ENCODE results near the gene HBM. TPM values are rescaled to one million over a fixed set of nuclear protein-coding genes. Genes with fewer than 3 reads are reported as not detected.
A peak's percentile ranks its signal among the peaks of the same experiment; 100 is the strongest.
"Not testable (repeated sequence)": the region's sequence is repeated elsewhere in the genome, so short reads cannot be mapped to it uniquely, and the experiment has no call there.

The HBM gene
- total RNA-seq, 1 experiment from 2014 or later: not detected

DNA sequence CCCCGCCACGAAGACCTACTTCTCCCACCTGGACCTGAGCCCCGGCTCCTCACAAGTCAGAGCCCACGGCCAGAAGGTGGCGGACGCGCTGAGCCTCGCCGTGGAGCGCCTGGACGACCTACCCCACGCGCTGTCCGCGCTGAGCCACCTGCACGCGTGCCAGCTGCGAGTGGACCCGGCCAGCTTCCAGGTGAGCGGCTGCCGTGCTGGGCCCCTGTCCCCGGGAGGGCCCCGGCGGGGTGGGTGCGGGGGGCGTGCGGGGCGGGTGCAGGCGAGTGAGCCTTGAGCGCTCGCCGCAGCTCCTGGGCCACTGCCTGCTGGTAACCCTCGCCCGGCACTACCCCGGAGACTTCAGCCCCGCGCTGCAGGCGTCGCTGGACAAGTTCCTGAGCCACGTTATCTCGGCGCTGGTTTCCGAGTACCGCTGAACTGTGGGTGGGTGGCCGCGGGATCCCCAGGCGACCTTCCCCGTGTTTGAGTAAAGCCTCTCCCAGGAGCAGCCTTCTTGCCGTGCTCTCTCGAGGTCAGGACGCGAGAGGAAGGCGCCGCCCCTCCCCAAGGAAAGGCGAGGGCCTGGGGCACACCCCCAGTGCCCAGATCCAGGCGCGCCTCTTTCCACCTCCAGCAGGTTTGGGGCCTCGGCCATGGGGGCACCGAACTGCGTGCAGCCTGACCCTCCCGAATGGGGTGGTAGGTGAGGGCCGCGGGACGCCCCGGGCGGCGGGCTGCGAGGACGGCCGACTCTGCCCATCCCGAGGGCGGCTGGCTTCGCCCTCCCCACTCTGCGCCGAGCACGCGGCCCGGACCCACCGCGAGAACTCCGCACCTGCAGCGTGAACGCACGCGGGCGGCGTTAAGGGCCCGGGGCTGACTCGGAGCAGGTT lies 15.1 kb downstream of the HBM start:
- Histone ChIP-seq H3K27me3 (no peaks in the 10 kb centered on the region), H3K4me3 (no peak overlapping the region), H3K27ac (no peak overlapping the region), H3K4me1 (no peaks in the 10 kb centered on the region), H3K36me3 (0 out of 2 replicates have a peak, but pooled peaks cover 6% of the 10 kb centered on the region), H3K9me3 (replicated peaks) (no peaks in the 10 kb centered on the region)
- peak in 1 of 2 experiments; percentile 34 for DNase-seq

DNA sequence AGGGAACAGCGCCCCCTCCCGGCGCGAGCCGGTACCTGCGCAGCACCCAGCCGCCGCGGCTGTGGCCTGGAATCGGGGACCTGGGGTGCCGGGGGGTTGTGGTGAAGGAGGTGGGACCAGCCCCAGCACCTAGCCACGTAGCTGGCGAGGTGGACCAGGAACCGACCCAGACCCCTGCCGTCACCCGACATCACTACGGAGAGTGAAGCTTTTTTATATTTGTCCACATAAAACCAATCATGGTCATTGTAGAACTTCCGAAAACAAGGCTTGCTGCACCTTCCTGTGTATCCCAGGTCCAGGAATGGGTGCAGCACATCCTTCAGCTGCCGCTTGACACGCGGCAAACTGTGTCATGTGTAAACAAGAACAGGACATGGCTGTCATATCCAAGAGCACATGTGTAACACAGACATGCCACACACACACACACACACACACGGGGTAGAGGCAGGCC lies 15.8 kb downstream of the HBM start:
- 0 out of 2 replicates have a peak, but pooled peaks cover 6% of the 10 kb centered on the region for H3K36me3 ChIP-seq
- H3K27ac ChIP-seq: no peak overlapping the region
- no peak overlapping the region for H3K4me3 ChIP-seq
- no peaks in the 10 kb centered on the region for H3K4me1 ChIP-seq
- no peak for DNase-seq
- no peaks in the 10 kb centered on the region for H3K27me3 ChIP-seq
- no peaks in the 10 kb centered on the region for H3K9me3 ChIP-seq (replicated peaks)

DNA sequence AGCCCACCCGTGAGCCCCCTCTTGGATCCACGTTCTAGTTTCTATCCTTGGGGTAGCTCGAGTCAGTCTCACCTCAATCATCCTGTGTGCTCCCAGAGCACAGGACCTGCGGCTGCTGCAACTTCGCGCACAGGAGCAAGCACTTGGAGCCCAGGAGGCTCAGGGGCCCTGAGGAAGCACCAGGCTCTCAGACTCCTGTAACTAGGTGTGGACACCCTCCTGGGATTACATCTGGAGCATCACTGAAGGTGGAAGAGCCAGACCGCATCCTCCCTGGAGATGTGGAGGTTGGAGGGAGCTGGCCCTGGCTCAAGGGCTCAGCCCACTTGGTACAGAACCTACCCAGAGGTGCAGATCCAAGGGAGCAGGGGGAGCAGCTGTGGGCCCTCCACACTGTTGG lies 17.2 kb downstream of the HBM start:
- H3K4me3 ChIP-seq: no peak overlapping the region
- H3K27ac ChIP-seq: no peak overlapping the region
- H3K9me3 ChIP-seq (replicated peaks): no peaks in the 10 kb centered on the region
- H3K4me1 ChIP-seq: no peaks in the 10 kb centered on the region
- no peak for DNase-seq
- H3K36me3 ChIP-seq: peaks cover 15% of the 10 kb centered on the region
- no peaks in the 10 kb centered on the region for H3K27me3 ChIP-seq

DNA sequence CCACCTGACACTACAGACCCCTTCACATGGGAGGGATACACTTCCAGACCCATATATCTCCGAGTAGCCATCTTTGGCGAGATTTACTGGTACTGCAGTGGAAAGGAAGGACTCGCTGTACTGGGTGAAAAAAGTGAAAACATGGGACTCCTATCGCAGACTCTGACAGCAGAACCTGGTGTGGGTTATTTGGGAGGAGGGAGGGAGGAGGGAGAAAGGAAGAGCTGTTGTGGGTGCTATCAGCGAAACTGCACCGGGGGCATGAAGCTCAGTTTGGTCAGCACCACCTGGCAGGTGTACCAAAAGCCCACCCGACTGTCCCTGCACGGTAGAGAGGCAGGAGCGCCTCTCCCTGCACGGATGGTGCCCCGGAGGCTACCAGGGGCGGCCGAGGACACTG lies 19.4 kb downstream of the HBM start:
- Histone ChIP-seq H3K27ac (no peak overlapping the region), H3K4me3 (no peak overlapping the region), H3K4me1 (no peaks in the 10 kb centered on the region), H3K27me3 (no peaks in the 10 kb centered on the region), H3K9me3 (replicated peaks) (no peaks in the 10 kb centered on the region), H3K36me3 (peaks cover 33% of the 10 kb centered on the region)
- DNase-seq: no peak

DNA sequence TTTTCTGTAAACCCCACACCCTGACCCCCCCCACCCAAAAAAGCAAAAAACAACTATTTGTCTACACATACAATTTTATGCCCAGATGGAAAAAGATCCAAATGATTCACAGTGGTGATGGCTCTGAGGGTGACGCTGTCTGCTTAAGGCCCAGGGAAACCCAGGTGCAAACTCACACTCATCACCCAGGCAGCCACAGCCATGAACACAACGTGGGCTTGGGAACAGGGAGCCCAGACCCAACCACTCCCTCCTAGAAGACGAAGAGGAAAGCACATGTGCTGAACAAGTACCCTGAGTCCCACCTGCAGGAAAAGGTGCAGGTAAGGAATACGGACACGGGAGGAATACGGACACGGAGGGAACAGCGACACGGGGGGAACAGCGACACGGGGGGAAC lies 19.9 kb downstream of the HBM start:
- DNase-seq: no peak
- Histone ChIP-seq H3K36me3 (peaks cover 38% of the 10 kb centered on the region), H3K27ac (no peak overlapping the region), H3K4me1 (no peaks in the 10 kb centered on the region), H3K27me3 (no peaks in the 10 kb centered on the region), H3K4me3 (no peak overlapping the region), H3K9me3 (replicated peaks) (no peaks in the 10 kb centered on the region)

DNA sequence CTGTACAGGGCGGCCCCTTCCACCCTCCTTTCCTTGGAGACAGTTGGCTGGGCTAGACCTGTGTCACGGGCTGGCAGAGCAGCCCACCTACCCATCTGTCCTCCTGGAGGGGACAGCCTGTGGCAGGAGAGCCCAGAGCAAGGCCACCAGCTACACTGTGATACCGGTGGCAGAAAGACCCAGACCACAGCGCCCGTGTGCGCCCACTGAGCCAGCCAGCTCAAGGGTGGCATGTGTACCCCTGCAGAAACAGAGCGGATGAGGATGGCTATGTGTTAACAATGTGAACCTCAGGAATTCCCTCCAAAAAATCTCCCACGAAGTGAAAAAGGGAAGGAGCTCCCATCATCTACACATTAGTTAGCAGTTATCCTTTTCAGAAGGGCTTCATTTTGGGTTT lies 21.6 kb downstream of the HBM start:
- Histone ChIP-seq H3K4me1 (no peaks in the 10 kb centered on the region), H3K9me3 (replicated peaks) (no peaks in the 10 kb centered on the region), H3K27ac (no peak overlapping the region), H3K36me3 (peaks cover 50% of the 10 kb centered on the region), H3K4me3 (no peak overlapping the region), H3K27me3 (no peaks in the 10 kb centered on the region)
- no peak for DNase-seq

DNA sequence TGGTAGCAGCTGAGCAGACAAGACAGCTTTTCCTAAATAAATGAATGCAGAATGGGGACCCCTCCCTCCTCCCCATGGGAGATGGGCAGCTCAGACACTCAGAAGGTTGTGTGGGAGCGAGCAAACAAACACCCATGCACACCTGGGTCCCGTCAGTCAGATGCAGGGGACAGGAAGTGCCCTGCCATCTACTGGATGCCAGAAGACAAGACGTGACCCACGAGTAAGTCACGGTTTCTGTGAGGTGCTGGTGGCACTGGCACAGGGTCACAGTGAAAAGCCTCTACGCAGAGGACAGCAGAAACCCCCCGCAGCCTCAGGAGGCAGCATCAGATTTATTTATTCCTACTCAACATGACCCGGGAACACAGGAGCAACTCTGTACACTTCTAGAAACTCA lies 22.9 kb downstream of the HBM start:
- peak; percentile 19 to 30 for DNase-seq
- Histone ChIP-seq H3K27ac (no peak overlapping the region), H3K27me3 (no peaks in the 10 kb centered on the region), H3K4me3 (no peak overlapping the region), H3K36me3 (peaks cover 61% of the 10 kb centered on the region), H3K9me3 (replicated peaks) (no peaks in the 10 kb centered on the region), H3K4me1 (no peaks in the 10 kb centered on the region)

DNA sequence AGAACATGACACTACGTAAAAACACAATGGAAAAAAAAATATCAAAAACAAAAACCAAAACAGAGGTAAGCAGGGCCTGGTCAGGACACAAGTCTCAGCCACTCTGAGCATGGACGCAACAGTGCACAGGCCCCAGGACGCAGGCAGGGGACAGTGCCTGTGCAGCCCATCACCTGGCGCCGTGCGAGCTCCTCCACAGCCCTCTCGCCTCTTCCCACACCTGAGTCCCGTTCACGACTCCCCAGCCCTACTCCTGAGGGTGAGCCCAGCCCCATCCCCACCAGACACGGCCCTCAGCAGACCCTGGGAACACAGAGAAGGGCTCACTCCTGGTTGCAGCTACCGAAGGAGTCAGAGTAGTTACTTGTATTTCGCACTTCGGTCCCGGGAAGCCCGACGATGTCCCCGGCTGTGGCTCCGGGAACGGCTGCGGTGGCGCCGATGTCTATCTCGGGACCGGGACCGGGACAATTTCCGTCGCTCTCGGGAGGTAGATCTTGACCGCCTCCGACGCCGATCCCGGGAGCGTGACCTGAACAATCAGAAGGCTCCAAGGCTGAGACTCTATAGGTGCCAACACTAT lies 23.9 kb downstream of the HBM start:
- no peaks in the 10 kb centered on the region for H3K4me1 ChIP-seq
- peaks cover 68% of the 10 kb centered on the region for H3K36me3 ChIP-seq
- no peaks in the 10 kb centered on the region for H3K27me3 ChIP-seq

DNA sequence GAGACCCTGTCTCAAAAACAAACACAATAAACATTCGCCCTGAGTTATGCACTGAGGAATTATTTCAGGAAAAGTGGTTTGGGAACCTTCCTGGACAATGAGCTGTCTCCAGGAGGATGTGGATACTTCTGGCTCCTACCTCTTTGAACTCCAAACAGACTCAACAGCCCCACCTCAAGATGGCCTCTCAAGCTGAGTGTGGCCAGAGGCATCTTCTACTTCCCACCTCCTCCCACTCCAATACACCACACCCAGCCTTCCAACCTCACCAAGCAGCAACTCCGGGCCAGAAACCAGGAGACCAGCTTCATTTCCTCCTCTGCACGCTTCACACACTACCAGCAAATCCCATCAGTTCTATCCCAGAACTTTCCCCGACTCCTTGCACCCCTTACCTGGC lies 26.1 kb downstream of the HBM start:
- Histone ChIP-seq H3K27me3 (no peaks in the 10 kb centered on the region), H3K9me3 (replicated peaks) (no peaks in the 10 kb centered on the region), H3K36me3 (peaks cover 83% of the 10 kb centered on the region), H3K4me3 (no peak overlapping the region), H3K4me1 (no peaks in the 10 kb centered on the region), H3K27ac (no peak overlapping the region)
- no peak for DNase-seq

More for the DNA sequence above, 23.9 kb downstream of the HBM start:
- H3K9me3 ChIP-seq (replicated peaks): no peaks in the 10 kb centered on the region
- H3K4me3 ChIP-seq: no peak overlapping the region
- DNase-seq: no peak
- no peak overlapping the region for H3K27ac ChIP-seq

DNA sequence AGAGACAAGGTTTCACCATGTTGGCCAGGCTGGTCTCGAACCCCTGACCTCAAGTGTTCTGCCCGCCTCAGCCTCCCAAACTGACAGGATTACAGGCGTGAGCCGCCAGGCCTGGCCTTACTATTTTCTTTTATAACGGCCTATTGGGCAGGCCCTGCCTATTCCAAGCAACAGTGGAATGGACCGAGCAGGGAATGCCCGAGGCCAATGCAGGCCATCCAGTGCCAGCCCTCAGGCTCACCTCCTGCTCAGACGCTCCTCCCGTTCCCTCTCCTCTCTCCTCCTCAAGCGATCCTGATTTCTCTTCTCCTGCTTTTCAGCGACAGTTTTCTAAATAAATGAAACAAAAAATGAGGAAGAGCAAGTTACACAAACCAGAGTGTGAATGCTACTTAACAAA lies 26.9 kb downstream of the HBM start:
- H3K4me1 ChIP-seq: no peaks in the 10 kb centered on the region
- DNase-seq: no peak
- H3K27me3 ChIP-seq: no peaks in the 10 kb centered on the region
- H3K27ac ChIP-seq: no peak overlapping the region
- peaks cover 84% of the 10 kb centered on the region for H3K36me3 ChIP-seq
- H3K4me3 ChIP-seq: no peak overlapping the region
- H3K9me3 ChIP-seq (replicated peaks): no peaks in the 10 kb centered on the region

DNA sequence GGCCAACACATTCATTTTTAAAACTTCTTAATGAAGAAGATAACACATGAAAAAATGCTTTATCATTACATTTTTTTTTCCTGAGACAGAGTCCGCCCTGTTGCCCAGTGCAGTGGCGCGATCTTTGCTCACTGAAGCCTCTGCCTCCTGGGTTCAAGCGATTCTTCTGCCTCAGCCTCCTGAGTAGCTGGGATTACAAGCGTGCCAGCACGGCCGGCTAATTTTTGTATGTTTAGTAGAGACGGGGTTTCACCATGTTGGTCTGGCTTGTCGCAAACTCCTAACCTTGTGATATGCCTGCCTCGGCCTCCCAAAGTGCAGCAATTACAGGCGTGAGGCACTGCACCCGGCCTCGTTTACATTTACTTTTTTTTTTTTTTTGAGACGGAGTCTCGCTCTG lies 27.7 kb downstream of the HBM start:
- no peak overlapping the region for H3K4me3 ChIP-seq
- no peaks in the 10 kb centered on the region for H3K4me1 ChIP-seq
- no peaks in the 10 kb centered on the region for H3K27me3 ChIP-seq
- H3K36me3 ChIP-seq: peaks cover 85% of the 10 kb centered on the region
- DNase-seq: no peak
- no peaks in the 10 kb centered on the region for H3K9me3 ChIP-seq (replicated peaks)
- no peak overlapping the region for H3K27ac ChIP-seq

DNA sequence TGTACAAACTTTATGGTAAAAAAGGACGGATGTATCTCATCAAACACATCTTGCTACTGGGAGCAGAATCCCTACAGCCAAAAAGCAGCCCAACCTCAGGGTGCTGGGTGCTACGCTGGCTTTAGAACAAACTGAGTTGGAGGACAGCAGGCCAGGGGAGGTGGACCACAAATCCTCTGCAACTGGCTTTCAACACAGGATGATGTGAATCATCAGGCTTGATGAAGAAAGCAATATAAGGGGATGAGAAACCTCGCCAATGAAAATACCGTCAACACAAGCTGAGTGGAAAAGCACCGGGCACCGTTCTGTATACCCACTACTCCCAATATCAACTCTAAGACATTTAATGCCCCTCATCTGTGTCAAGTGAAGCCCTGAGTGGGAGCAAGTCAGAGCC lies 28.7 kb downstream of the HBM start:
- no peak for DNase-seq
- Histone ChIP-seq H3K27ac (no peak overlapping the region), H3K36me3 (peaks cover 86% of the 10 kb centered on the region), H3K4me3 (no peak overlapping the region), H3K9me3 (replicated peaks) (no peaks in the 10 kb centered on the region), H3K4me1 (no peaks in the 10 kb centered on the region), H3K27me3 (no peaks in the 10 kb centered on the region)

DNA sequence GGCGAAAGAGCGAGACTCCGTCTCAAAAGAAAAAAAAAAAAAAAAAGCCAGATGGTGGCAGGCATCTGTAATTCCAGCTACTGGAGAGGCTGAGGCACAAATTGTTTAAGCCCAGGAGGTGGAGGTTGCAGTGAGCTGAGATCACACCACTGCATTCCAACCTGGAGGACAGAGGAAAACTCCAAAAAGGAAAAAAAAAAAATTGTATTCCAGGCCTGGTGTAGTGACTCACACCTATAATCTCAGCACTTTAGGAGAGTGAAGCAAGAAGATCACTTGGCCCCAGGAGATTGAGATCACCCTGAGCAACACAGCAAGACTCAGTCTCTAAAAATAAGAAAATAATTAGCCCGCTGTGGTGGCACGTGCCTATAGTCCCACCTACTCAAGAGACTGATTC lies 34.6 kb downstream of the HBM start:
- Histone ChIP-seq H3K27ac (no peak overlapping the region), H3K36me3 (peaks cover 73% of the 10 kb centered on the region), H3K4me3 (no peak overlapping the region), H3K27me3 (no peaks in the 10 kb centered on the region), H3K4me1 (no peaks in the 10 kb centered on the region), H3K9me3 (replicated peaks) (no peaks in the 10 kb centered on the region)
- no peak for DNase-seq

DNA sequence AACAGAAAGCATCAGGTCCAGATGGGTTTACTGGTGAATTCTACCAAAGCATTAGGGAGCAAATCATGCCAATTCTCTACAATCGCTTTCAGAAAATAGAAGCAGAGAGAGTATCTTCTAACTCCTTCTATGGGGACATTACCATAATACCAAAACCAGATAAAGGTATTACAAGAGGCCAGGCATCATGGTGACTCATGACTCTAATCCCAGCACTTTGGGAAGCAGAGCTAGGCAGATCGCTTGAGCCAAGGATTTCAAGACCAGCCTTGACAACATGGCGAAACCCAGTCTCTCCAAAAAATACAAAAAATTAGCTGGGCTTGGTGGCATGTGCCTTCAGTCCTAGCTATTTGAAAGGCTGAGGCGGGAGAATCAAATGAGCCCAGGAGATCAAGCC lies 37.5 kb downstream of the HBM start:
- no peak for DNase-seq

DNA sequence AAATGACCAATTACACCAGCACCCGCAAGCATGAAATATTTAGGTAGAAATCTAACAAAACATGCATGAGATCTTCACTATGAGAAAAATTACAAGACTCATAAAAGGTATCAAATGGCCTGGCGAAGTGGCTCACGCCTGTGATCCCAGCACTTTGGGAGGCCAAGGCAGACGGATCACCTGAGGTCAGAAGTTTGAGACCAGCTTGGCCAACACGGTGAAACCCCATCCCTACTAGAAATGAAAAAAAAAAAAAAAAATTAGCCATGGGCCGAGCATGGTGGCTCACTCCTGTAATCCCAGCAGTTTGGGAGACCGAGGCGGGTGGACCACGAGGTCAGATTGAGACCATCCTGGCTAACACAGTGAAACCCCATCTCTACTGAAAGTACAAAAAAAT lies 38.3 kb downstream of the HBM start:
- not testable (repeated sequence) for H3K27me3 ChIP-seq; H3K27ac ChIP-seq; H3K4me3 ChIP-seq; H3K9me3 ChIP-seq (replicated peaks); H3K4me1 ChIP-seq; DNase-seq
- H3K36me3 ChIP-seq: peaks cover 72% of the 10 kb centered on the region

More for the DNA sequence above, 37.5 kb downstream of the HBM start:
- Histone ChIP-seq H3K27me3 (no peaks in the 10 kb centered on the region), H3K4me1 (no peaks in the 10 kb centered on the region), H3K4me3 (no peak overlapping the region), H3K27ac (no peak overlapping the region), H3K36me3 (peaks cover 72% of the 10 kb centered on the region), H3K9me3 (replicated peaks) (no peaks in the 10 kb centered on the region)
